ENCODE measurements around the gene NMRAL1. TPM values are rescaled to one million over a fixed set of nuclear protein-coding genes. Genes with fewer than 3 reads are reported as not detected.

The NMRAL1 gene
- total RNA-seq, 5 donors from 2014 or later (not counting 1 experiment from before 2014, with no cell fraction given): 50.1 to 79.1 (median 62.1) TPM

DNA sequence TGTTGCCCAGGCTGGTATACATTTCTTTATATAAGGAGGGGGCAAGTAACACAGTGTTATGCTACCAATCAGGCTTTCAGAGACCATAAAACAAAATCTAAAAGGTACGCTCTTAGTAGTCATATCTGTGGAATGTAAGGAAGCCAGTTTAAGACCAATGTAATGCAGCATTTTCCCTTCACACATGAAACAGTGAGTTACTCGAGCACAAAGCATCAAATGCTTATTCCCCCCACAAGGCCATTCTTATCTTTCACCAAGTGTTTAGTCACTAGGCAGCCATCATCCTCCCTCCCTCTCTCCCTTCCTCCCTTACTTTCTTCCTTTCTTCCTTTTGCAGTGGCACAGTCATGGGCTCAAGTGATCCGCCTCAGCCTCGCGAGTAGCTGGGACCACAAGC is 14.6 kb upstream of the NMRAL1 start:
- peak overlapping the region; percentile 94 to 95 for H3K27ac Mint-ChIP-seq
- Histone ChIP-seq H3K4me3 (ENCODE audit: control insufficient read depth in 1 of 2, extremely low read depth in 1 of 2, low read length in 1 of 2) (no peak overlapping the region), H3K36me3 (ENCODE audit: control insufficient read depth in 2 of 2, extremely low read depth in 1 of 2, insufficient read depth in 1 of 2, low read length in 1 of 2) (peaks cover 4 to 43% of the 10 kb centered on the region in 2 donors), H3K4me1 (ENCODE audit: control insufficient read depth in 1 of 2, extremely low read depth in 1 of 2, insufficient read depth in 2 of 2, low read length in 2 of 2) (peaks cover 43 to 73% of the 10 kb centered on the region in 2 experiments), H3K27ac (ENCODE audit: low read length) (peak overlapping the region; percentile 92), H3K9me3 (no peaks in the 10 kb centered on the region), H3K27me3 (replicated peaks in 1 of 2; ENCODE audit: control insufficient read depth in 2 of 2, extremely low read depth in 1 of 2, insufficient read depth in 2 of 2, low read length in 1 of 2) (no peaks in the 10 kb centered on the region)
- ChIA-PET CTCF (interaction anchor here in 1 of 2 donors (1.0 to 1.8 kb wide), 2 partner anchors 11 to 16 kb away, joined by 4 to 9 read pairs; no protein-coding TSS in a partner anchor), POLR2A (interaction anchor here (1.2 to 1.5 kb wide), 3 partner anchors 12 to 48 kb away, joined by 3 to 5 read pairs (median 3); no protein-coding TSS in a partner anchor)
- H3K27me3 Mint-ChIP-seq: no peaks in the 10 kb centered on the region
- ATAC-seq (replicated peaks in 1 of 4) (no peak), DNase-seq (no peak)
- no peaks in the 10 kb centered on the region for H3K9me3 Mint-ChIP-seq
- peaks cover 37% of the 10 kb centered on the region for H3K36me3 Mint-ChIP-seq
- peaks cover 73 to 78% (median 77%) of the 10 kb centered on the region in 3 donors for H3K4me1 Mint-ChIP-seq
- peak overlapping the region; percentile 68 to 75 (median 70) for H3K4me3 Mint-ChIP-seq
- no CpG with 5 or more reads among the region's 5 CpGs for WGBS (ENCODE audit: insufficient coverage)

DNA sequence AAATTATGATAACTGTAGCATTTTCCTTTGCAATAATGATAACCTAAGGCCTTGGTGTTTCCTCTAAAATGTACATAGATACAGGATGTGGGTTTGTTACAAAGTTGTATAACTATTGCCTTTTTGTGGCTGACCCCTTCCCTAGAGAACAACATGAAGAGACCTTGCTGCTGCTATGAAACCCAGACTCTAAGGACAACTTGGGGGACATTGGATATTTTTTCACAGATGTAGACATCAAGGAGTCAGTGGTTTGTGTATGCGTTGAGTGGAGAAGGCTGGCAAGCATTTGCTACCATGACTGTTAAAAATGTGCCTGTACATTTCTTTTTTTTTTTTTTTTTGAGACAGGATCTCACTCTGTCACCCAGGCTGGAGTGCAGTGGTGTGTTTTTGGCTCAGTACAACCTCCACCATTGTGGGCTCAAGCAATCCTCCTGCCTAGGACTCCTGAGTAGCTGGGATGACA is 14.1 kb upstream of the NMRAL1 start:
- H3K4me1 ChIP-seq (ENCODE audit: control insufficient read depth in 1 of 2, extremely low read depth in 1 of 2, insufficient read depth in 2 of 2, low read length in 2 of 2): peaks cover 43 to 70% of the 10 kb centered on the region in 2 experiments
- WGBS (ENCODE audit: insufficient coverage): 0% methylated on average over 1 of the region's 1 CpG

DNA sequence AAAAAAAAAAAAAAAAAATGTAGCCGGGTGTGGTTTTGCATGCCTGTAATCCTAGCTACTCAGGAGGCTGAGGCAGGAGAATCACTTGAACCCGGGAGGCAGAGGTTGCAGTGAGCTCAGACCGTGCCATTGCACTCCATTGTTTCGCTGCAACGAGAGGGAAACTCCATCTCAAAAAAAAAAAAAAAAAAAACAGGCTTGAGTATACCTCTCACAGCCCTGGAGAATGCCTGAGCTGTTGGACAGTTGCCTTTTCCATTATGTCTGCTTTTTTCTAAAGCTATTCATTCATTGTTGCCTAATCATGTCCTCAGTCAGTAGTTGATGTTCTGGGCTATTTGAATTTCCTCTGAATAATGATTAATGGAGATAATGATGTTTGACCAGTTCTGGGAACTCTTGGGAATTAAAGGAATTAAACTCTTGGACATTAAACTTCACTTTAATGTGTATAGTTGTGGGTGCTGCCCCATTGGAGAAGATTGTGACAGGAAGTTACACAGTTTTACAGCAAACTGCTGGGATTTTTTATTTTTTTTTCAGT is 13.6 kb upstream of the NMRAL1 start:
- Mint-ChIP-seq H3K27ac (peak overlapping the region; percentile 94 to 95), H3K4me3 (peak overlapping the region; percentile 68 to 75 (median 70)), H3K36me3 (peaks cover 33% of the 10 kb centered on the region), H3K27me3 (no peaks in the 10 kb centered on the region), H3K4me1 (peaks cover 65 to 71% (median 70%) of the 10 kb centered on the region in 3 donors), H3K9me3 (no peaks in the 10 kb centered on the region)
- DNase-seq (peak in 2 of 35 experiments; percentile 11 to 47), ATAC-seq (replicated peaks in 1 of 4) (peak; percentile 23 to 60 (median 35))
- POLR2A ChIA-PET: interaction anchor here (0.6 to 0.8 kb wide), 5 partner anchors 15 to 356 kb away, joined by 5 to 13 read pairs (median 7); no protein-coding TSS in a partner anchor
- peak overlapping the region; percentile 92 for H3K27ac ChIP-seq (ENCODE audit: low read length)
- CTCF ChIA-PET: interaction anchor here in 1 of 2 donors (0.9 to 2.1 kb wide), 4 partner anchors 10 to 51 kb away, joined by 3 to 13 read pairs (median 8); partner anchors contain the start of gene HMOX2
- no CpG with 5 or more reads among the region's 5 CpGs for WGBS (ENCODE audit: insufficient coverage)
- no peaks in the 10 kb centered on the region for H3K27me3 ChIP-seq (replicated peaks in 1 of 2; ENCODE audit: control insufficient read depth in 2 of 2, extremely low read depth in 1 of 2, insufficient read depth in 2 of 2, low read length in 1 of 2)
- H3K9me3 ChIP-seq: no peaks in the 10 kb centered on the region
- no peak overlapping the region for H3K4me3 ChIP-seq (ENCODE audit: control insufficient read depth in 1 of 2, extremely low read depth in 1 of 2, low read length in 1 of 2)
- peaks cover 4 to 47% of the 10 kb centered on the region in 2 donors for H3K36me3 ChIP-seq (ENCODE audit: control insufficient read depth in 2 of 2, extremely low read depth in 1 of 2, insufficient read depth in 1 of 2, low read length in 1 of 2)
- peaks cover 43 to 65% of the 10 kb centered on the region in 2 experiments for H3K4me1 ChIP-seq (ENCODE audit: control insufficient read depth in 1 of 2, extremely low read depth in 1 of 2, insufficient read depth in 2 of 2, low read length in 2 of 2)

More for the DNA sequence above, 14.1 kb upstream of the NMRAL1 start:
- Mint-ChIP-seq H3K4me1 (peaks cover 68 to 74% (median 72%) of the 10 kb centered on the region in 3 donors), H3K36me3 (peaks cover 36% of the 10 kb centered on the region), H3K27ac (peak overlapping the region; percentile 94 to 95), H3K27me3 (no peaks in the 10 kb centered on the region), H3K9me3 (no peaks in the 10 kb centered on the region), H3K4me3 (peak overlapping the region; percentile 68 to 75 (median 70))
- ChIA-PET CTCF (interaction anchor here in 1 of 2 donors (0.9 to 2.1 kb wide), 5 partner anchors 11 to 50 kb away, joined by 3 to 13 read pairs (median 4); partner anchors contain the start of gene HMOX2), POLR2A (interaction anchor here (0.6 to 0.8 kb wide), 3 partner anchors 17 to 356 kb away, joined by 5 to 13 read pairs (median 13); no protein-coding TSS in a partner anchor)
- Histone ChIP-seq H3K4me3 (ENCODE audit: control insufficient read depth in 1 of 2, extremely low read depth in 1 of 2, low read length in 1 of 2) (no peak overlapping the region), H3K27ac (ENCODE audit: low read length) (peak overlapping the region; percentile 92), H3K27me3 (replicated peaks in 1 of 2; ENCODE audit: control insufficient read depth in 2 of 2, extremely low read depth in 1 of 2, insufficient read depth in 2 of 2, low read length in 1 of 2) (no peaks in the 10 kb centered on the region), H3K36me3 (ENCODE audit: control insufficient read depth in 2 of 2, extremely low read depth in 1 of 2, insufficient read depth in 1 of 2, low read length in 1 of 2) (peaks cover 4 to 42% of the 10 kb centered on the region in 2 donors), H3K9me3 (no peaks in the 10 kb centered on the region)
- ATAC-seq (replicated peaks in 1 of 4) (peak; percentile 77 to 90 (median 87)), DNase-seq (peak in 22 of 35 experiments; percentile 18 to 73 (median 42))

DNA sequence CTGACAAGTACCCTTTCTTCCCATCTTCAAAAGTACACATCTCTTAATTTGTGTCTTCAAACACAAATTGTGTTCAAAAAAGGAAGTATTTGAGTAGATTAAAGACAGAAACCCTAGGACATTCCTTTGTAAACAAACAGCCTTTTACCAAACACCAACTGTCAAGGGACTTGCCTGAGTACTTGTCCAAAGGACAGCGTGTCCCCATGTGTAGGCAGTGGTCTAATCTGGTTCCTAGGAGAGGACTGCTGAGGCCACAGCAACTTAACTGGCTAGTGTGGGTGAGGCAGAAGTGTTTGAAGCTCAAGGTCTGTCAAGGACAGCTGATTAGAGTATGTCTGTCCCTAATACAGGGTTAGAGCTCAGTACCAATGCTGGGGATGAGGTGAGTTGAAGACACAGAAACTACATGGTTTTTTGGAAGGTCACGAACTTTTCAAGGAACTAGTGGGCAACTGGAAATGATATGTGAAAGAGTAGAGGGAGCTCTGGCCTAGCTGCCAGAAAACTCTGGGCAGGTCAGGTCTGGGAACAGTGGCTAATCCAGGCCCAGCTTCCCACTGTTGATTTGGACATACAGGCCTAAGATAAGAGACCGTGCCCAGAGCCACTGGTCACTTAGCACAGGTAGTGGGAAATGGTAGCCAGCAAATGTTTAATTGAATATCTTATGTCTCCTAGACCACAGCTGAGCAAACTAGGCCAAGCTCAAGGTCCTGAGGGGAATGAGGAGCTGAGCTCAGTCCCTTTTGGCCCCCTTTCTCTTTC is 11.9 kb upstream of the NMRAL1 start:
- ATAC-seq (replicated peaks in 1 of 4) (no peak), DNase-seq (no peak)
- no peaks in the 10 kb centered on the region for H3K27me3 Mint-ChIP-seq
- peaks cover 44% of the 10 kb centered on the region for H3K36me3 Mint-ChIP-seq
- 50% methylated on average over 1 of the region's 3 CpGs for WGBS (ENCODE audit: insufficient coverage)
- POLR2A ChIA-PET: interaction anchor here (0.5 to 1.1 kb wide), 3 partner anchors 9 to 81 kb away, joined by 3 to 10 read pairs (median 6); no protein-coding TSS in a partner anchor
- Histone ChIP-seq H3K36me3 (ENCODE audit: control insufficient read depth in 2 of 2, extremely low read depth in 1 of 2, insufficient read depth in 1 of 2, low read length in 1 of 2) (peaks cover 4 to 56% of the 10 kb centered on the region in 2 donors), H3K27ac (ENCODE audit: low read length) (peak overlapping the region; percentile 64), H3K9me3 (no peaks in the 10 kb centered on the region), H3K4me3 (ENCODE audit: control insufficient read depth in 1 of 2, extremely low read depth in 1 of 2, low read length in 1 of 2) (no peak overlapping the region), H3K4me1 (ENCODE audit: control insufficient read depth in 1 of 2, extremely low read depth in 1 of 2, insufficient read depth in 2 of 2, low read length in 2 of 2) (peaks cover 53 to 61% of the 10 kb centered on the region in 2 experiments), H3K27me3 (replicated peaks in 1 of 2; ENCODE audit: control insufficient read depth in 2 of 2, extremely low read depth in 1 of 2, insufficient read depth in 2 of 2, low read length in 1 of 2) (no peaks in the 10 kb centered on the region)
- no peaks in the 10 kb centered on the region for H3K9me3 Mint-ChIP-seq
- peaks cover 76 to 80% (median 77%) of the 10 kb centered on the region in 3 donors for H3K4me1 Mint-ChIP-seq
- CTCF ChIA-PET: interaction anchor here in 1 of 2 donors (1.0 to 2.1 kb wide), 2 partner anchors 8 to 19 kb away, joined by 3 to 13 read pairs; no protein-coding TSS in a partner anchor
- H3K4me3 Mint-ChIP-seq: peak overlapping the region; percentile 0 to 70 (median 7)
- peak overlapping the region; percentile 86 to 91 for H3K27ac Mint-ChIP-seq

DNA sequence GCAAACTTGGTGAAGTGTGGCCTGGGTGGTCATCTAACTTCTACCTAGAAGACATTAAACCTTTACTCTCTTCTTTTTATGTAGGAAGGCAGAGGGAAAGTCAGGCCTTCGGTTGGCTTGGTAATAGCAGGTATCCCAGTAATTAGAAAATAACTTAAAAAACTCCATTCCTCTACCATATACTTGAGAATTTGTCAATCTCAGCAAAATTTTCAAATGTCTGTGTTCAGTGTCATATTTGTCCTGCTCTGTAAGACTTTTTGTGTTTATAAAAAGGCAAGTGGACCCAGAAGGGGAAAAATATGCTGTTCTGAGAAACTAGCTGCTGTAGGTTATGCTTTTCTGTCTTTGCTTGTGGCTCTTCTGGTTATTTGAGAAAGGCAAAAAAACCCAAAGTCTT is 7.5 kb upstream of the NMRAL1 start:
- no peak overlapping the region for H3K4me3 ChIP-seq (ENCODE audit: control insufficient read depth in 1 of 2, extremely low read depth in 1 of 2, low read length in 1 of 2)
- CTCF ChIA-PET: no interaction called here
- no peaks in the 10 kb centered on the region for H3K9me3 ChIP-seq
- no CpG with 5 or more reads among the region's 1 CpG for WGBS (ENCODE audit: insufficient coverage)
- DNase-seq: no peak
- no peaks in the 10 kb centered on the region for H3K9me3 Mint-ChIP-seq
- H3K27ac ChIP-seq (ENCODE audit: low read length): peak overlapping the region; percentile 51
- POLR2A ChIA-PET: interaction anchor here in 1 of 2 donors (0.6 kb wide), 1 partner anchor 28 kb away, joined by 3 read pairs; no protein-coding TSS in a partner anchor
- peaks cover 4 to 36% of the 10 kb centered on the region in 2 donors for H3K36me3 ChIP-seq (ENCODE audit: control insufficient read depth in 2 of 2, extremely low read depth in 1 of 2, insufficient read depth in 1 of 2, low read length in 1 of 2)
- no peak for ATAC-seq (replicated peaks in 1 of 4)
- H3K4me1 Mint-ChIP-seq: peaks cover 57 to 65% (median 65%) of the 10 kb centered on the region in 3 donors
- H3K27ac Mint-ChIP-seq: peak overlapping the region; percentile 82 to 88
- peaks cover 35 to 59% of the 10 kb centered on the region in 2 experiments for H3K4me1 ChIP-seq (ENCODE audit: control insufficient read depth in 1 of 2, extremely low read depth in 1 of 2, insufficient read depth in 2 of 2, low read length in 2 of 2)
- H3K27me3 ChIP-seq (replicated peaks in 1 of 2; ENCODE audit: control insufficient read depth in 2 of 2, extremely low read depth in 1 of 2, insufficient read depth in 2 of 2, low read length in 1 of 2): no peaks in the 10 kb centered on the region
- no peaks in the 10 kb centered on the region for H3K27me3 Mint-ChIP-seq
- H3K36me3 Mint-ChIP-seq: peaks cover 31% of the 10 kb centered on the region
- H3K4me3 Mint-ChIP-seq: peak overlapping the region in 1 of 3 donors; percentile 61

All from T-cell (primary cell).